IPS DF 4.7 (cell line): ENCODE data around the gene CXCL1.
"Not testable (repeated sequence)": the region's sequence is repeated elsewhere in the genome, so short reads cannot be mapped to it uniquely, and the experiment has no call there.

Experiments
- DNase-seq: peaks from one replicate; pipeline ENCODE4 v3.0.0-alpha.2; 2013; ENCODE audit warnings: low spot score; ENCODE audit errors: extremely low read depth

The CXCL1 gene

GRCh38 chr4:73874386-73874785 is 5.2 kb downstream of the CXCL1 start:
- DNase-seq = no peak

- no peak for DNase-seq
Measured at GRCh38 chr4:73875401-73875800, 6.2 kb downstream of the CXCL1 start.

GRCh38 chr4:73883306-73883705 is 14.1 kb downstream of the CXCL1 start:
- no peak for DNase-seq

GRCh38 chr4:73885574-73886267 is 16.5 kb downstream of the CXCL1 start:
- no peak for DNase-seq

GRCh38 chr4:73891326-73891725 is 22.1 kb downstream of the CXCL1 start:
- DNase-seq = no peak

GRCh38 chr4:73891739-73892405 is 22.7 kb downstream of the CXCL1 start:
- DNase-seq = no peak

GRCh38 chr4:73892966-73893365 is 23.8 kb downstream of the CXCL1 start:
- no peak for DNase-seq

GRCh38 chr4:73894001-73894400 is 24.8 kb downstream of the CXCL1 start:
- DNase-seq = no peak

- DNase-seq = no peak
Measured at GRCh38 chr4:73895201-73896175, 26.3 kb downstream of the CXCL1 start.

- no peak for DNase-seq
Measured at GRCh38 chr4:73896416-73896815, 27.2 kb downstream of the CXCL1 start.

GRCh38 chr4:73897380-73898136 is 28.4 kb downstream of the CXCL1 start:
- no peak for DNase-seq

GRCh38 chr4:73899338-73899737 is 30.1 kb downstream of the CXCL1 start:
- not testable (repeated sequence) for DNase-seq

GRCh38 chr4:73901031-73901430 is 31.8 kb downstream of the CXCL1 start:
- no peak for DNase-seq

- no peak for DNase-seq
Measured at GRCh38 chr4:73902038-73902637, 32.9 kb downstream of the CXCL1 start.

GRCh38 chr4:73902817-73903547 is 33.8 kb downstream of the CXCL1 start:
- DNase-seq = no peak

GRCh38 chr4:73904491-73904890 is 35.3 kb downstream of the CXCL1 start:
- DNase-seq = no peak

- no peak for DNase-seq
Measured at GRCh38 chr4:73908965-73909364, 39.8 kb downstream of the CXCL1 start.

GRCh38 chr4:73911746-73912145 is 42.6 kb downstream of the CXCL1 start:
- DNase-seq = no peak

- DNase-seq = no peak
Measured at GRCh38 chr4:73912191-73912590, 43.0 kb downstream of the CXCL1 start.

GRCh38 chr4:73914071-73914470 is 44.9 kb downstream of the CXCL1 start:
- DNase-seq = no peak
